ENCODE data around the gene EFR3B.
"Not testable (repeated sequence)": the region's sequence is repeated elsewhere in the genome, so short reads cannot be mapped to it uniquely, and the experiment has no call there.

Gene EFR3B

DNA sequence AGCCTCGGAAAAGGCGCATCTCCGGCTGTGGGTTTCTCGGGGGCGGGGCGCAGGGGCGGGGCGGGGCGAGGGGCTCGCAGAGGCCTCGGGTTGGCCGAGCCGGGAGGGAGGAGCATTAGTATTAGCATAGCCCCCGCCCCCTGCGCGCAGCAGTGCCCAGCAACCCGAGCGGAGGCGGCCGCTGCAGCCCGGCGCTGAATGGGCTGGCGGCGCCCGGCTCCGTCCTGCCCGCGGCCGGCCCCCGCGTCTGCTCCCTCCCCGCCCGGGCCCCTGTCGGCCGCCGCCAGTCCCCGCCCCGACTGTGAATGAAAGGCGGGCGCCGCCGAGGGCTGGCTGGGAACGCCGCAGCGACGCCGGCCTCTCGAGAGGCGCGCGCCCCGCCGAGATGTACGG, at the start of gene EFR3B:
Gene EFR3B (plus strand): TSS at position 149 of the 393 bp plus-strand sequence. CDS start 237 bp downstream, at position 386.
- peak; percentile 98 for DNase-seq

DNA sequence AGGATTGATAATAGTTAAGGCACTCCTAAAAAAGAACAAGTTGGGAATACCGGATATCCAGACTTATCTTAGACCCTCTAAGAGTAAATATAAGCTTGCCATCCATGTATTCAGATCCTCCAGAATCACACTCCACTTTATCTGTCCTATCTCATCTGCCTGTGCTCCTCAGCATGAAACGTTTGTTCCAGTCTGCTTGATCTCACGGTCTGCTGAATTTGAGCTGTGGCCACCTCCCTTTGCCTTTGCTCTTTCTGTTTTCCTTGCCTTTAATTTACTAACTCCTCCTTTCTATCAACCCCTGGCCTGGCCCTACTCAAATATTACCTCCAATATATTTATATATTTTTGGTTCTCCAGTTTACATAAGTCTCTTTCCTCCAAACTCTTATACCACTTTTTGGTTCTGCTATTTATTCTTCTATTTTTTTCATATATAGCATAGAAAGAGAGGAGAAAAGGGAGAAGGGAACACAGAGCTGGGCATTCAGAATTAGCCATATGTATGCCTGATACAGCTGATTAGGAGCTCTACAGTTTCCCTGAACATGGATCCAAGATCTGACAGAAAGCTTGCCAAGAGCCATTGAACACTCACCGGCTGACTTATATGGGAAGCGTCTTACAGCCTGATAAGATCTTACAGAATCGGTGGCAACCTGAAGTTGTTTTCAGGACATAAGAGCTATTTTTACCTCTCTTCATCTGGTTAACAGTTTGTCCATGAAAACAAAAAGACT, 48.3 kb upstream of the EFR3B start:
- no peak for DNase-seq

- DNase-seq: no peak
These were observed 47.6 kb upstream of the EFR3B start for GRCh38 chr2:24994146-24994724.

DNA sequence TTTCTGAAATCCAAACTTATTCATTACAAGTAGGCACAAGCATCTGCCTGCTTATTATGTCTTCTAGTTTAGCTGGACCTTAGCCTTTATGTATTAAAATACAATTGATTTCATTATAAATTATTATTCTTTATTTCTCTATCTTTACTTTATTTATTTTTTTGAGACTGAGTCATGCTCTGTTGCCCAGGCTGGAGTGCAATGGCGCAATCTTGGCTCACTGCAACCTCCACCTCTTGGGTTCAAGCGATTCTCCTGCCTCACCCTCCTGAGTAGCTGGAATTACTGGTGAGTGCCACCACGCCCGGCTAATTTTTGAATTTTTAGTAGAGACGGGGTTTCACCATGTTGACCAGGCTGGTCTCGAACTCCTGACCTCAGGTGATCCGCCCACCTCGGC, 42.8 kb upstream of the EFR3B start:
- DNase-seq: not testable (repeated sequence)

GRCh38 chr2:25000036-25000435, 41.8 kb upstream of the EFR3B start:
- DNase-seq: no peak

- DNase-seq: no peak
These were observed 41.2 kb upstream of the EFR3B start for GRCh38 chr2:25000503-25001324.

DNA sequence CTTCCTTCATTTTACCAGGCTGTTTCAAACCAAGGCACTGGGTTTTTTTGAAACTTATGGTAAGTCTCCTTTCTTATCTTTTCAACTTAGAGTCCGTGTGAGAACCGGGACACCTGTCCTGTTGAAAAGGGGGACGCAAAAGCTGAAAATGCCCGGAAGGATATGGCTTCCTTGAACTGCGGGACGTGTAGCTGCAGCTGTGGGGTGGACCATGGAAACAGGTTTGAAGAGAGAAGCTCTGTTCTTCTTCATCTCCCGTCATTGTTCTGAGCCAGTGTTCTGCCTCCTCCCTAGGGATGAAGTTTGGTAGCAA, 40.6 kb upstream of the EFR3B start:
- DNase-seq: no peak

- no peak for DNase-seq
These were observed 39.8 kb upstream of the EFR3B start for GRCh38 chr2:25002066-25002465.

DNA sequence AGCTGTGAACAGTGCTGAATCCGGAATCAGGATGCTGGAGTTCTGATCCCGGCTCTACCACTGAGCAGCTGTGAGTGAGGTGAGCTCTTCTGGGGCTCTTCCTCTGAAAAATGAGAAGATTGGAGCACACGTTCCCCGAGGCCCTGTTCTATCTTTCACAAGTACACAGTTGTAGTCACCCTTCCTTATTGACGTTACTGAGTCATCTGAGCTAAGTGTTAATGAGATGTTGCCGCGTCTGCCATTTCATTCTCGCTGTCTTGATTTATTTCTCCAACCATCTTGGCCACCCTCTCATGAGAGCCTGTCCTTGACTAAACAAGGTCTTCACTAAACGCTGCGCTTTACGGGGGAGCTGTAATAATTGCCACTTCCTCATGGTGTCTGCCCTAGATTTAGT, 31.9 kb upstream of the EFR3B start:
- no peak for DNase-seq

DNA sequence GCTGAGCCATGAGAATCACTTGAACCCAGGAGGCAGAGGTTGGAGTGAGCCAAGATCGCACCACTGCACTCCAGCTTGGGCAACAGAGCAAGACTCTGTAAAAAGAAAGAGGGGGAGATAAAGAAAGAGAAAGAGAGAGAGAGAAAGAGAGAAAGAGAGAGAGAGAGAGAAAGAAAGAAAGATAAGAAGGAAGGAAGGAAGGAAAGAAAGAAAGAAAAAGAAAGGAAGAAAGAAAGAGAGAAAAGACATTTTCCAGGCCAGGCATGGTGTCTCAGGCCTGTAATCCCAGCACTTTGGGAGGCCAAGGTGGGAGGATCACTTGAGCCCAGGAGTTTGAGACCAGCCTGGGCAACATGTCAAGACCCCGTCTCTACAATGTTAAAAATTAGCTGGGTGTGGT, 30.5 kb upstream of the EFR3B start:
- DNase-seq: not testable (repeated sequence)

GRCh38 chr2:25014631-25015030, 27.2 kb upstream of the EFR3B start:
- DNase-seq: no peak

DNA sequence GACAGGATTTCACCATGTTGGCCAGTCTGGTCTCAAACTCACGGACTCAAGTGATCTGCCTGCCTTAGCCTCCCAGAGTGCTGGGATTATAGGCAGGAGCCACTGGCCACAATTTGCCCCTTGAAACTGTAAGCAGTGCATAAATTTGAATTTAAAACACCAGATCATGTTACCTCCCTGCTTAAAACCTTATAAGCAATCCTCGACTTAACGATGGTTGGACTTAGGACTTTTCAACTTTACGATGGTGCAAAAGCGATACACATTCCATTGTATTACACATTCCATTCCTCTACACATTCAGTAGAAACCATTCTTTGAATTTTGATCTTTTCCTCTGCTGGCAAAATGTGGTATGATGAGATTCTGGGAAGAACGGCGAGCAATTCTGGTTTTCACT, 23.2 kb upstream of the EFR3B start:
- no peak for DNase-seq

DNA sequence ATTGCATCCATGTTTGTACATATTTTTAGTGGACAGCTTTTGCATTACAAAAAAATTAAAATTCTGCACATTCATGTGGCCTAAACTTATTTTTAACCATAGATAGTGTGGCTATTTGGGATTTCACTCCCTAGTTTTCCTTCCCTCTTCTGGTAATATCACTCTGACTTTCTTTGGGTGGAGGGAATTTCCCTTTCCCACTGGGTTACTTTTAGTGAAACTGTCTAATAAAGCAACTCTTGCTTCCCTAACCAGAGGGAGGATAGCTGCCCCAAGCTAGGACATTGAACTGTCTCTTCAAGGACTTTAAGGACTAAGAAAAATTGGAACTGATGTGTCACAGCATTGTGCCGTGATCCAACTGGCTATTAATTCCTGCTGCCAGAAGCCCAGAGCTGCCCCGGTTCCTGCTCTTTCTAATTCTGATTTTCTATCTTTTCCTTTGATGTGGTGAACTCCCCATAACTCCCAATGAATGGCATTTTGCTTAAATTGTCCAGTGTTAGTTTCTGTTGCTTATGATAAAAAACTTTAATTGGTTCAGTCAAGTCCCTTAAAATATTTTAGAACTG, 20.0 kb upstream of the EFR3B start:
- DNase-seq: no peak

GRCh38 chr2:25023333-25023732, 18.5 kb upstream of the EFR3B start:
- no peak for DNase-seq

DNA sequence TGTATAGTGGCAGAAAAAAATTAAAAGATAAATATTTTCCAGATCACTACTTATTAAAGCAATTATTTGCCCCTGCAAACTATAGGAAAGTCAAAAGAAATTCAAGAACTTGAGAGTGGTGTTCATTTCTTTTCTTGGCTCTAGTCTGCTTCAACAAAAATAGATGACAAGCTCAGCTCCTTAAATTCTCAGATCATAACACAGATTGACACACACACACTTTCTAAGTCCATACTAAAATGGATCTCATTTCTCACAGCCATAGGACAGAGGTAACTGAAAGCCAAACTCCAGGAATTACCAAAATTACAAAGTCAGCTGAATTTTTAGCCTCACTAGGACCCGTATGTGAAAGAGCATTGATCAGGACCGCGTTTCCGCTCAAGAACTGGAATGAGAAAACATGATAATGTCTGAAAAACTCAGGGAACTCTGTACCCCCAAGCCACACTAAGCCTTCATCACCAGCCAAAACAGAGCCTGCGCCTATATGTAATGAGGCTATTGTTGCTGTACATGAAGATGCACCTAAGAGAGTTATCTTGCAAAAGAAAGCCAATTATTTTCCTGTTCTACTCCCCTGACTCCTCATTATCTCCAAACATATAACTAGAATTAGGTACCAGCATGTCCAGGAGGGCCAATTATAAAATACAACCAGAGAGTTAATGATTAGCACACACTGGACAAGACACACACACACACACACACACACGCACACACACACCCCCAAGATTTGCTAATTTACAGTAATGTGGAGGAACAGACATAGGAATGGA, 16.5 kb upstream of the EFR3B start:
- no peak for DNase-seq

DNA sequence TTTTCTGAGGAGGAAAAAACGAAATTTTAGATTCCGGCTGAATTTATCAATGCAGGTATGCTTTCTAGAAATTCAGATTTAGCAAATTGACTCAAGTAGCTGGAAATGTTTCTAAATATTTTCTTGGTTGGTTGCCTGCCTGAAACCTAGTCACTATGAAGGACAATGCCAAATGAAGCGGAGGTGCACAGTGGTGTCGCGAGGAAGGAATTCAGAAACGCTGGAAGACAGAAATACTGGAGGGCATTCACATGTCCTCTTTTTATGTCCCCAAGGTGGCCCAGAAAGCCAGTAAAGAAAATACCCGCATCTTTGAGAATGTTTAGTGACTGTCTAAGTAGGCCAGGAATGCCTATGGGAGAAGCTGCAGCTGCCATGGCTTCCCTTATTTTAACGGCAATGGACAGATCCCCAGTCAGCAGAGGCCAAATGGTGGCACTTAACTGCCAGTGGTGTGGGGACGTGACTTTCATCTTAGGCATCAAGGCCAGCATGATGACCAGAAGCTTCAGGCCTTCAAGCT, 15.8 kb upstream of the EFR3B start:
- no peak for DNase-seq

GRCh38 chr2:25029183-25029554, 12.7 kb upstream of the EFR3B start:
- no peak for DNase-seq

DNA sequence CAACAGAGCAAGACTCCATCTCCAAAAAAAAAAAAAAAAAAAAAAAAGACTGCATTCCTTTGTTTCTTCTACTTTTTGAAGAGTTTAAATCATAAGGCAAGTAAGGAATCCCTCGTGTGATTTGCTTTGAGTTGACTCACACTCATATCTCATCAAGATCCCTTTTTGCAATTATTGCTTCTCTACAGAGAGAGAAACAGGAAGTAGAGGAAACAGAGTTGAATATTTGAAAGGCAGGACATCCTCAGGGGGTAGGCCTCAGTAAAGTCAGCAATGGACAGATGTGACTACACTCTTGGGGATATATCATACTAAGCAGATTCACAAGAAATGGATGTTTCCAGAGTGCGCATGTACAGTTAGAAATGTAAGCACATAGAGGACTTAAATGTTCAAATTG, 11.2 kb upstream of the EFR3B start:
- DNase-seq: no peak

- DNase-seq: no peak
These were observed 9.8 kb upstream of the EFR3B start for GRCh38 chr2:25032094-25032493.

- no peak for DNase-seq
These were observed 9.0 kb upstream of the EFR3B start for GRCh38 chr2:25032901-25033300.

- no peak for DNase-seq
These were observed 7.8 kb upstream of the EFR3B start for GRCh38 chr2:25034081-25034480.

GRCh38 chr2:25035537-25036220, 6.2 kb upstream of the EFR3B start:
- DNase-seq: no peak

Data from NCI-H82 (cell line).